Osteoblast (primary cell): ENCODE measurements around the gene GNAQ. TPM values are rescaled to one million over a fixed set of nuclear protein-coding genes. Genes with fewer than 3 reads are reported as not detected.

ENCODE experiments used
- DNase-seq: peaks from one replicate; pipeline ENCODE4 v3.0.0; 2011; ENCODE audit warnings: low spot score, mixed read lengths; ENCODE audit not compliant: insufficient read length; ENCODE audit errors: missing footprints
- H2AFZ ChIP-seq: 2 replicates; pipeline ENCODE4 v1.6.0; 2011; ENCODE audit warnings: mild to moderate bottlenecking, low read length
- H3K27ac ChIP-seq: 2 replicates; pipeline ENCODE4 v1.5.1; 2011; ENCODE audit warnings: mild to moderate bottlenecking, low read depth, low read length, moderate library complexity
- H3K27me3 ChIP-seq: 2 replicates; pipeline ENCODE4 v1.6.0; 2012; ENCODE audit warnings: mild to moderate bottlenecking, control low read depth, inconsistent platforms, low read length, moderate library complexity; ENCODE audit not compliant: insufficient read depth
- H3K36me3 ChIP-seq: 2 replicates; pipeline ENCODE4 v1.5.1; 2011; ENCODE audit warnings: mild to moderate bottlenecking, low read length, control low read depth, moderate library complexity; ENCODE audit not compliant: insufficient read depth
- H3K4me1 ChIP-seq: 2 replicates; pipeline ENCODE4 v1.5.1; 2011; ENCODE audit warnings: mild to moderate bottlenecking, low read length, control low read depth, moderate library complexity; ENCODE audit not compliant: insufficient read depth
- H3K4me2 ChIP-seq: 2 replicates; pipeline ENCODE4 v1.6.0; 2011; ENCODE audit warnings: mild to moderate bottlenecking, low read length; ENCODE audit not compliant: insufficient read depth
- H3K4me3 ChIP-seq: fragments of 200-600 bp; sonication (generic); 3 replicates; pipeline ENCODE4 v1.5.1; 2012; ENCODE audit warnings: mild to moderate bottlenecking, low read length, inconsistent platforms; ENCODE audit not compliant: insufficient read depth
- H3K79me2 ChIP-seq: 2 replicates; pipeline ENCODE4 v1.6.0; 2012; ENCODE audit warnings: mild to moderate bottlenecking, low read length, control low read depth, inconsistent platforms; ENCODE audit not compliant: insufficient read depth
- H3K9me3 ChIP-seq: 2 replicates; pipeline ENCODE4 v1.5.1; 2011; ENCODE audit warnings: low read depth, low read length, control low read depth
- H4K20me1 ChIP-seq: 2 replicates; pipeline ENCODE4 v1.6.0; 2012; ENCODE audit warnings: mild to moderate bottlenecking, low read length, control low read depth; ENCODE audit not compliant: insufficient read depth
- total RNA-seq: library from RNA; depleted of rRNA; stranded (reverse); fragments of >200 nt; gene quantifications from 2 replicates; pipeline ENCODE4 v1.2.3, GENCODE V29; 2012
- TF ChIP-seq, protein P1 (sequence below): IDR thresholded peaks from 2 replicates; pipeline ENCODE4 v1.5.1; 2011; ENCODE audit warnings: mild to moderate bottlenecking, low read depth, low read length, moderate library complexity; ENCODE audit errors: extremely low read depth

The GNAQ gene
- total RNA-seq, 1 donor: 64.8 TPM

DNA sequence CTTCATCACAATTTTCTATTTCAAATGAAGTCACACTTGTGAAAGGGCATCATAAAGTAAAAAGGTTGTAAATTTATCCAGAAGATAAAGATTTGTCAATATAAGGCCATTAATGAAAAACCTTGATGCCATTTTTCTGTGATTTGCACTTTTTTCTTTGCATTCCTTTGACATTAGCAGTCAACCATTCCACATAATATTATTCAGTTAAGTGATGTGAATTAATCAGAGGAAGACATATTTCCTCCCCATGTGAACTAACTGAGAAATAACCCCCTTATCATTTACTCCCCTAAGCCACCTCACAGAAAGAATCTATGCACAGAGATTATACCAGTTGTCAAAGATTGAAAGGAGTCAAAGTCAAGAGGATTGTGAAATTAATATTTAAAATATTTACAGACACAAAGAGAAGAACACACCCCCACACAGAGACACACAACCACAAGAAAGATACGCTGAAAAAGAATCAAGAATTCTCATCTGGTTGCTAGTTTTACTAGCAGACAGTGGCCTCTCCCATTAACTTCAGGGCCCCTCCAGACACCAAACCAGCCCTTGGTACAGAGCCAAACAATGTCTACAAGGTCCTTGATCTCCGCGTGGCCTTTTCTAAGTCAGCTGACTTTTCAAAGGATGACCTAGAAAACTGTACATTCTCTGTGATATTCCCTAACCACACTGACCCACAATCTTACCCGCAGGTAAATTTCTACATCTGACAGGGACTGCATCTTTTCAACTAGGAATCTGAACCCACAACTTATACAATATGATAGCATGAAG is 29.5 kb downstream of the GNAQ start:
- Histone ChIP-seq H3K27ac (peak overlapping the region; percentile 49), H3K36me3 (no peaks in the 10 kb centered on the region), H3K79me2 (peaks cover 95% of the 10 kb centered on the region), H3K4me3 (no peak overlapping the region), H3K4me1 (peaks cover 24% of the 10 kb centered on the region), H3K4me2 (peak overlapping the region; percentile 6), H3K27me3 (no peaks in the 10 kb centered on the region), H4K20me1 (peaks cover 36% of the 10 kb centered on the region), H3K9me3 (no peaks in the 10 kb centered on the region), H2AFZ (no peak overlapping the region)
- DNase-seq: no peak
- TF ChIP-seq, protein P1, sequence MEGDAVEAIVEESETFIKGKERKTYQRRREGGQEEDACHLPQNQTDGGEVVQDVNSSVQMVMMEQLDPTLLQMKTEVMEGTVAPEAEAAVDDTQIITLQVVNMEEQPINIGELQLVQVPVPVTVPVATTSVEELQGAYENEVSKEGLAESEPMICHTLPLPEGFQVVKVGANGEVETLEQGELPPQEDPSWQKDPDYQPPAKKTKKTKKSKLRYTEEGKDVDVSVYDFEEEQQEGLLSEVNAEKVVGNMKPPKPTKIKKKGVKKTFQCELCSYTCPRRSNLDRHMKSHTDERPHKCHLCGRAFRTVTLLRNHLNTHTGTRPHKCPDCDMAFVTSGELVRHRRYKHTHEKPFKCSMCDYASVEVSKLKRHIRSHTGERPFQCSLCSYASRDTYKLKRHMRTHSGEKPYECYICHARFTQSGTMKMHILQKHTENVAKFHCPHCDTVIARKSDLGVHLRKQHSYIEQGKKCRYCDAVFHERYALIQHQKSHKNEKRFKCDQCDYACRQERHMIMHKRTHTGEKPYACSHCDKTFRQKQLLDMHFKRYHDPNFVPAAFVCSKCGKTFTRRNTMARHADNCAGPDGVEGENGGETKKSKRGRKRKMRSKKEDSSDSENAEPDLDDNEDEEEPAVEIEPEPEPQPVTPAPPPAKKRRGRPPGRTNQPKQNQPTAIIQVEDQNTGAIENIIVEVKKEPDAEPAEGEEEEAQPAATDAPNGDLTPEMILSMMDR: no peak

DNA sequence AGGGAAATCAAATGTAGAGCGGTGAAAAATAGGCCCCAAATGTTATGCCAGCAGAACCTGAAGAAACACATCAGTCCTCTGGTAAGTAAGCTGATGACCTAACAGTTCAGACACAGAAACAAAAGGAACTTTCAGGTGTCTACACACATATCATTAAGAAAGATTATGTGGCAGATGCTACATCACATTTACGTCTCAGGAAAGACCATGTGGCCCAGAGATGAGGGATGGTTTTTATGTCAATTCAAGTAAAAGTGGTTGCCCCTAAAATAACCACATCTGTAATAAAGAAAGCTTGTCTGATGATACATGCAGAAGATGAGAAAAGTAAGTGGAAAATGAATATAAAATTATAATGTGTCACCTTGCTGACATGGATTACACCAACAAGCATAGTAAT is 31.4 kb downstream of the GNAQ start:
- peaks cover 94% of the 10 kb centered on the region for H3K79me2 ChIP-seq
- TF ChIP-seq, protein P1: no peak
- no peaks in the 10 kb centered on the region for H3K9me3 ChIP-seq
- peaks cover 24% of the 10 kb centered on the region for H3K4me1 ChIP-seq
- no peak overlapping the region for H3K27ac ChIP-seq
- H2AFZ ChIP-seq: no peak overlapping the region
- H3K36me3 ChIP-seq: no peaks in the 10 kb centered on the region
- H3K4me2 ChIP-seq: no peak overlapping the region
- no peak for DNase-seq
- no peak overlapping the region for H3K4me3 ChIP-seq
- no peaks in the 10 kb centered on the region for H3K27me3 ChIP-seq
- peaks cover 24% of the 10 kb centered on the region for H4K20me1 ChIP-seq

DNA sequence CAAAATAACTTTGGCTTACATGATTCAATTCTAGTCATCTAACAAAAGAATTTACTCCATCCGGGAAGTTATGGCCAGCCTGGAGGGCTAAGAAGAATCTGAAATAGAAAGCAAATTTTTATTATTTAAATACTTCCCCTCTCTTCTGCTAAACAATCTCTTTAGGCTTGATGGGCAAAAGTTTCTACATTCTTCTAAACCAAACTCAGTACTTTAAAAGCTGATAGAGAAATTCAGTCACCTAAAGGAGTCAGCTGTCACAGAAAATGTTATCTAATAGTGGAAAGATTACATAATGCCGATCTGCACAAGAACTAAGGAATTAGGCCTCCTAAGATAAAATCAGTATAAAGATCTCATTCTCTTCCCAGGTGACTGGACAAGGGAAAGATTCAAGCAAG is 32.4 kb downstream of the GNAQ start:
- TF ChIP-seq, protein P1: no peak
- Histone ChIP-seq H3K9me3 (no peaks in the 10 kb centered on the region), H3K4me3 (no peak overlapping the region), H3K36me3 (no peaks in the 10 kb centered on the region), H3K27me3 (no peaks in the 10 kb centered on the region), H3K4me2 (peak overlapping the region; percentile 53), H2AFZ (no peak overlapping the region), H3K4me1 (peaks cover 24% of the 10 kb centered on the region), H3K79me2 (peaks cover 94% of the 10 kb centered on the region), H4K20me1 (peaks cover 20% of the 10 kb centered on the region), H3K27ac (peak overlapping the region; percentile 34)
- no peak for DNase-seq

DNA sequence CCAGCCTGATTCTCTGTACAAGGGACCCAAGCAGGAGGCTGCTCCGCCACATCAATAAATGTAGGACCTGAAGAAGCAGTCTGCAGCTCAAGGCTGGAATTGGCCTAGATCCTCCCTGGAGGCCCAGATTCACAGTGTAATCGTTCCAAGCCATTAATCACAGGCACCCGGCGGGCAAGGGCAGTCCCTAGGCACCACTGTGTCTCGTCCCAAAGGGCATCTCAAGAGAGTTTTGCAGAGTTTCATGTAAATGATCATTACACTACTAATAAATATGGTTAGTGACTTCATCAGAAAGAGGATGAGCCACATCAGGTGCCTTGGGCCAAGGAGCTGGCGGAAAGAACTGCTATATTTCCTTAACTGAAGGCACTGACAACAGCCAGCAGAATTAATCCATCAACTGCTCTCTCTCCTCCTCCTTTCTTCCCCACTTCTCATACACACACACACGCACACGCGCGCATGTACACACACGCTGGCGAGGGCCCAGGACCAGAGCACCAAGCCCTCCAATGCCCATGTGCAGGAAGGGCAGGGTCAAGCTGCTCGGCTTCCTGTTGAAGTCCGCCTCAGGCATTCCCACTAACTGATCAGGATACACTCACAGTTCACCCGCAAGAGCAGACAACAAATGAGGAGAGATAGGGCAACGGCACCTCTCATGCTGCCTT is 33.9 kb downstream of the GNAQ start:
- no peak overlapping the region for H3K27ac ChIP-seq
- H4K20me1 ChIP-seq: peaks cover 16% of the 10 kb centered on the region
- H3K4me2 ChIP-seq: no peak overlapping the region
- H3K4me3 ChIP-seq: no peak overlapping the region
- TF ChIP-seq, protein P1: no peak
- peaks cover 92% of the 10 kb centered on the region for H3K79me2 ChIP-seq
- no peaks in the 10 kb centered on the region for H3K9me3 ChIP-seq
- no peak for DNase-seq
- peaks cover 24% of the 10 kb centered on the region for H3K4me1 ChIP-seq
- H3K27me3 ChIP-seq: no peaks in the 10 kb centered on the region
- no peaks in the 10 kb centered on the region for H3K36me3 ChIP-seq
- H2AFZ ChIP-seq: no peak overlapping the region
